Measurements from ENCODE around the gene CALR3.
A peak's percentile ranks its signal among the peaks of the same experiment; 100 is the strongest.
"Not testable (repeated sequence)": the region's sequence is repeated elsewhere in the genome, so short reads cannot be mapped to it uniquely, and the experiment has no call there.

CALR3 gene

GRCh38 chr19:16496613-16496983 lies 631 bp upstream of the CALR3 start:
- DNase-seq (ENCODE audit: low spot score): no peak

- DNase-seq (ENCODE audit: low spot score): not testable (repeated sequence)
These were observed 9.5 kb downstream of the CALR3 start for GRCh38 chr19:16486476-16486875.

GRCh38 chr19:16482745-16483144 lies 13.2 kb downstream of the CALR3 start:
- no peak for DNase-seq (ENCODE audit: low spot score)

- no peak for DNase-seq (ENCODE audit: low spot score)
These were observed 18.7 kb downstream of the CALR3 start for GRCh38 chr19:16477311-16477710.

GRCh38 chr19:16476401-16476800 lies 19.6 kb downstream of the CALR3 start:
- DNase-seq (ENCODE audit: low spot score): no peak

GRCh38 chr19:16473875-16474392 lies 22.0 kb downstream of the CALR3 start:
- no peak for DNase-seq (ENCODE audit: low spot score)

GRCh38 chr19:16472992-16473391 lies 23.0 kb downstream of the CALR3 start:
- no peak for DNase-seq (ENCODE audit: low spot score)

- DNase-seq (ENCODE audit: low spot score): not testable (repeated sequence)
These were observed 23.4 kb downstream of the CALR3 start for GRCh38 chr19:16472559-16472899.

GRCh38 chr19:16470911-16471811 lies 24.8 kb downstream of the CALR3 start:
- DNase-seq (ENCODE audit: low spot score): peak; percentile 11

GRCh38 chr19:16470541-16470910 lies 25.4 kb downstream of the CALR3 start:
- no peak for DNase-seq (ENCODE audit: low spot score)

GRCh38 chr19:16467581-16467980 lies 28.4 kb downstream of the CALR3 start:
- no peak for DNase-seq (ENCODE audit: low spot score)

DNA sequence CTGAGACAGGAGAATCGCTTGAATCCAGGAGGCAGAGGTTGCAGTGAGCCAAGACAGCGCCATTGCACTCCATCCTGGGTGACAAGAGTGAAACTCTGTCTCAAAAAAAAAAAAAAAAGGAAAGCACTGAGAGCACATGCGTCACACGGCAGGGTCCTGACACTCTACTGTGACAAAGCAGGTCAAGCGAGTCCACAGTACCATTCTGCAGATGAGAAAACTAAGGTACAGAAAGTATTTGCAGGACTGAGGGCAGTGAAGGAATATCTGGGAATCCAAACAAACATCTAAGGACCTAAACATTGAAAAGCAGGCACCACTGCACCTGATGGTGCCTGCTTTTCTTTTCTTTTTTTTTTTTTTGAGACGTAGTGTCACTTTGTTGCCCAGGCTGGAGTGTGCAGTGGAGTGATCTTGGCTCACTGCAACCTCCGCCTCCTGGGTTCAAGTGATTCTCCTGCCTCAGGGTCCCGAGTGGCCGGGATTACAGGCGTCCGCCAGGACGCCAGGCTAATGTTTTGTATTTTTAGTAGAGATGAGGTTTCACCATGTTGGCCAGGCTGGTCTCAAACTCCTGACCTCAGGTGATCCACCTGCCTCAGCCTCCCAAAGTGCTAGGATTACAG lies 29.1 kb downstream of the CALR3 start:
- DNase-seq (ENCODE audit: low spot score): not testable (repeated sequence)

DNA sequence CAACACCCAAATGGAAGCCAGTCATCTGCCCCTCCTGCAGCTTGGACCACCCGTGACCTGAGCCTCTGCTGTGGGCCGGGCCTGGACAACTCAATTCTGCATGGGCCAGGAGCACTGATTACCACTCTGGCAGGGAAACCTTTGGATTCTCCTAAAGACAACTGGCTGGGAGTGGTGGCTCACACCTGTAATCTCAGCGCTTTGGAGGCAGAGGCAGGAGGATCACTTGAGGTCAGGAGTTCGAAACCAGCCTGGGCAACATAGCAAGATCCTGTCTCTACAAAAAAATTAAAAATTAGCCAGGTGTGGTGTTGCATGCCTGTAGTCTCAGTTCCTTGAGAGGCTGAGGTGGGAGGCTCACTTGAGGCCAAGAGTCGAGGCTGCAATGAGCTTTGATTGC lies 30.7 kb downstream of the CALR3 start:
- DNase-seq (ENCODE audit: low spot score): no peak

- DNase-seq (ENCODE audit: low spot score): no peak
These were observed 31.9 kb downstream of the CALR3 start for GRCh38 chr19:16463991-16464575.

- DNase-seq (ENCODE audit: low spot score): no peak
These were observed 32.5 kb downstream of the CALR3 start for GRCh38 chr19:16463341-16463990.

DNA sequence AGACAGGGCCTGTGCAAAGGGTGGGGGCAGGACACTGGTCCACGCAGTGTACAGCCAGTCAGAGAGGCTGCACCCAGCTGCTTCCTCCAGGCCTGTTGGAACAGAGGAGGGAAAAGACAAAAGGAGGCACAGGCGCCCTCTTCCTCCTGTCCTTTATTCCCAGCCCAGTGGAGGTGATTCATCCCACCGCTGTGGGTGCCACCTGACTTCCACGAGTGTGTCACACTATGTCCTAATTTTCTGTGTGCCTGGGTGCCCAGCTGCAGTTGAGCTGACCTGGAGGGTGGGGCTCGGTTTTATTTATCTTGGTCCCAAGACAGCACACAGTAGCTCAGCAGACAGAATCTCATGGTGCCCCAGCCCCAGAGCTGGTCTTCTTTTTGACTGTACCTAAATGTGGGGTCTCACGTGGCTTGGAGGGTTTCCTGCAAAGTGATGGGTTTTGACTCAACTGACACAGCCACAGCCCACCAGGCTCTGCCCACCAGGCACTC lies 33.2 kb downstream of the CALR3 start:
- DNase-seq (ENCODE audit: low spot score): no peak

DNA sequence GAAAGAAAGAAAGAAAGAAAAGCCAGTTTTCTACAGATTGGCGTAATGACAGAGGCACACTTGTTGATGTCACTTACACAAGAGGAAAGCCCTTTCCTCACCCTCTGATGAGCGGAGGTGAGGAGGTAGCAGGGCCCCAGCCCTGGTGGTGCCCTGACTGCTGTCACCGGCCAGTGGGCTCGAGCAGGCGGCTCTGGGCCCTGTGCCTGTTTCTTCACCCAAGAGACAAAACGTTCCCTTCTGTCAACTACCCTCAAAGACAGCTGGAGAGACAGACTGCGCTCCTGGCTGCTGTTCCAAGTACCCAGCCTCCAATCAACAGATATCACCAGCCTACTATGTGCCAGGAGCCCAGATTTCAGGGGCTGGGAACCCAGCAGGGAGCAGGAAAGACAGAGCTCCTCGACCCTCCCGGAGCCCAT lies 34.3 kb downstream of the CALR3 start:
- DNase-seq (ENCODE audit: low spot score): no peak

- DNase-seq (ENCODE audit: low spot score): no peak
These were observed 35.5 kb downstream of the CALR3 start for GRCh38 chr19:16460454-16460853.

DNA sequence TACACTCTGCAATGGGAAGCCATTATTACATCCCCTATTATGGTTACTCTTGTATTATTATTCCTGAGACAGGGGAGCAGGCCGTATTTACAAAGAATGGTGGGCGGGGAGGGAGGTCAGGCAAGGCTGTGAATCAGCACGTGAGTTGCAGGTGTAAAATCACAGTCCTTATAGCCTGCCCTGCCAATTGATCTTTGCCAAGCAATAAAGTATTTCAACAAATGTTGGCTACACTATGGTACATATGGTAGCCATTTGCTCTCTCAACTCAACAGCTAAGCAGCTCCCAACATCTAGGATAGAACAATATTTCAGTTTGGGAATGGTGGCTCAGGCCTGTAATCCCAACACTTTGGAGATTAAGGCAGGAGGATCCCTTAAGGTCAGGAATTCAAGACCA lies 36.3 kb downstream of the CALR3 start:
- no peak for DNase-seq (ENCODE audit: low spot score)

- DNase-seq (ENCODE audit: low spot score): no peak
These were observed 37.3 kb downstream of the CALR3 start for GRCh38 chr19:16458391-16459341.

DNA sequence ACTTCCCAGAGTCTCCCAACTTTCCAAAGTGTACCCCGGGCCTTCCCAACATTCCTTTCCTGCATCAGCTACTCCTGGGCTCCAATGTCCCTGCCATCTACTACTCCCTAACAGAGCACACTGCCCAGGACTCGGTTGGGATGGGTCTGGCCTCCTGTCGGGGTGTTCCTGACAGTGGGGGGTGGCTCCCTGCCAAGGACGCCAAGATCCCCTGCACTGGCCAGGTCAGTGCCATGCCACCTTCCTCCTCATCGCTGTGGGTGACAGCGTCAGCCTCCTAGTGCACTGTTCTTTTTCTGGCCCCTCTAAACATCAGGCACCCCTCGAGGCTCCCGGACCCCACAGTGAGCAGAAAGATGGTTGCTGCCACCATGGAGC lies 38.0 kb downstream of the CALR3 start:
- DNase-seq (ENCODE audit: low spot score): no peak
